IMR-90 (cell line): ENCODE measurements around the gene EEF1AKMT1. TPM values are rescaled to one million over a fixed set of nuclear protein-coding genes. Genes with fewer than 3 reads are reported as not detected.

ENCODE experiments used
- ATAC-seq: fragments of 200-7000 bp; cut with Tn5 transposase; 2 replicates; pipeline ENCODE4 v1.9.1; 2020; ENCODE audit warnings: low read depth, mild to moderate bottlenecking, moderate library complexity
- BruUV-seq: library from RNA; stranded (reverse); fragments of 400-500 nt; replicated peaks from 2 replicates; lab custom pipeline; 2021; lab: Mats Ljungman, UMichigan
- CTCF ChIA-PET: fragments of 300-600 bp; formaldehyde crosslinking; extraction: SDS; loops from one replicate; lab custom pipeline; 2021; ENCODE audit warnings: antibody characterized with exemption; lab: Yijun Ruan, JAX
- POLR2A ChIA-PET: fragments of 300-600 bp; sonication (Branson Sonifier 250); formaldehyde crosslinking; loops from one replicate; lab custom pipeline; 2022; ENCODE audit warnings: antibody characterized with exemption; ENCODE audit not compliant: unreplicated experiment; lab: Charles Lee
- DNase-seq: peaks from one replicate; pipeline ENCODE4 v3.0.0; 2013
- H2AFZ ChIP-seq: replicated peaks from 2 replicates; pipeline ENCODE3; 2013; ENCODE audit warnings: low read length, mild to moderate bottlenecking; ENCODE audit not compliant: poor library complexity
- H2AK5ac ChIP-seq: 2 replicates; pipeline ENCODE4 v1.6.1; 2013; ENCODE audit warnings: low read depth, low read length, inconsistent platforms
- H2AK9ac ChIP-seq: replicated peaks from 2 replicates; pipeline ENCODE3; 2013; ENCODE audit warnings: mild to moderate bottlenecking, low read depth, low read length, moderate library complexity; ENCODE audit not compliant: poor library complexity
- H2BK120ac ChIP-seq: 2 replicates; pipeline ENCODE4 v1.6.1; 2013; ENCODE audit warnings: low read depth, low read length, inconsistent platforms
- H2BK15ac ChIP-seq: 3 replicates; pipeline ENCODE4 v1.6.1; 2013; ENCODE audit warnings: low read depth, low read length, inconsistent platforms
- H2BK20ac ChIP-seq: 2 replicates; pipeline ENCODE4 v1.6.1; 2013; ENCODE audit warnings: low read depth, mild to moderate bottlenecking, inconsistent platforms, low read length, moderate library complexity
- H2BK5ac ChIP-seq: 2 replicates; pipeline ENCODE4 v1.6.1; 2013; ENCODE audit warnings: mild to moderate bottlenecking, low read depth, low read length, inconsistent platforms; ENCODE audit not compliant: poor library complexity, severe bottlenecking
- H3K14ac ChIP-seq: replicated peaks from 2 replicates; pipeline ENCODE4 v1.6.1; 2013; ENCODE audit warnings: low read depth, low read length, inconsistent platforms
- H3K18ac ChIP-seq: 2 replicates; pipeline ENCODE4 v1.6.1; 2013; ENCODE audit warnings: low read depth, low read length, control low read depth
- H3K23ac ChIP-seq: 2 replicates; pipeline ENCODE4 v1.6.1; 2013; ENCODE audit warnings: low read depth, low read length, inconsistent platforms
- H3K27ac ChIP-seq: 2 replicates; pipeline ENCODE4 v1.5.1; 2013; ENCODE audit warnings: mild to moderate bottlenecking, control low read depth, low read length; ENCODE audit not compliant: insufficient read depth
- H3K27me3 ChIP-seq: 2 replicates; pipeline ENCODE4 v1.6.1; 2013; ENCODE audit warnings: low read length; ENCODE audit not compliant: control insufficient read depth, insufficient read depth
- H3K36me3 ChIP-seq: 2 replicates; pipeline ENCODE4 v1.6.1; 2013; ENCODE audit warnings: low read length, mixed read lengths; ENCODE audit not compliant: control insufficient read depth, insufficient read depth
- H3K4ac ChIP-seq: 2 replicates; pipeline ENCODE4 v1.6.1; 2013; ENCODE audit warnings: low read depth, low read length, inconsistent platforms
- H3K4me1 ChIP-seq: 2 replicates; pipeline ENCODE4 v1.6.1; 2013; ENCODE audit warnings: low read length, mixed read lengths; ENCODE audit not compliant: control insufficient read depth, insufficient read depth
- H3K4me2 ChIP-seq: 2 replicates; pipeline ENCODE4 v1.6.1; 2013; ENCODE audit warnings: low read depth, mild to moderate bottlenecking, control low read depth, low read length, moderate library complexity
- H3K4me3 ChIP-seq: 2 replicates; pipeline ENCODE4 v1.5.1; 2013; ENCODE audit warnings: low read depth, mild to moderate bottlenecking, control low read depth, low read length, moderate library complexity; ENCODE audit not compliant: insufficient read depth
- H3K56ac ChIP-seq: 2 replicates; pipeline ENCODE4 v1.6.1; 2013; ENCODE audit warnings: low read length, inconsistent platforms; ENCODE audit not compliant: insufficient read depth; ENCODE audit errors: extremely low read depth
- H3K79me1 ChIP-seq, 2 experiments: 2 replicates each; pipeline ENCODE4 v1.6.1; 2013; ENCODE audit warnings: low read length in 2 of 2, inconsistent platforms in 1 of 2, low read depth in 1 of 2
- H3K9ac ChIP-seq: 2 replicates; pipeline ENCODE4 v1.6.1; 2013; ENCODE audit warnings: low read depth, low read length, control low read depth
- H3K9me1 ChIP-seq: 2 replicates; pipeline ENCODE4 v1.6.1; 2013; ENCODE audit warnings: low read length, inconsistent platforms; ENCODE audit not compliant: insufficient read depth
- H3K9me3 ChIP-seq: 2 replicates; pipeline ENCODE4 v1.6.1; 2013; ENCODE audit warnings: low read length; ENCODE audit not compliant: control insufficient read depth, insufficient read depth
- H4K20me1 ChIP-seq: 2 replicates; pipeline ENCODE4 v1.6.1; 2013; ENCODE audit warnings: low read length, inconsistent platforms; ENCODE audit not compliant: insufficient read depth
- H4K5ac ChIP-seq: 2 replicates; pipeline ENCODE4 v1.6.1; 2013; ENCODE audit warnings: mild to moderate bottlenecking, low read depth, low read length, control low read depth
- H4K8ac ChIP-seq, 2 experiments: 2 replicates each; pipeline ENCODE4 v1.6.1; 2013; ENCODE audit warnings: low read depth in 2 of 2, low read length in 2 of 2, control low read depth in 1 of 2, inconsistent platforms in 1 of 2
- H4K91ac ChIP-seq: 2 replicates; pipeline ENCODE4 v1.6.1; 2013; ENCODE audit warnings: low read depth, low read length, inconsistent platforms; ENCODE audit not compliant: insufficient read depth
- BHLHE40 ChIP-seq: fragments of 150-350 bp; IDR thresholded peaks from 2 replicates; pipeline ENCODE4 v1.6.1; 2016; ENCODE audit warnings: mild to moderate bottlenecking, low read depth, low read length
- CEBPB ChIP-seq: IDR thresholded peaks from 2 replicates; pipeline ENCODE4 v1.6.1; 2012; ENCODE audit warnings: low read depth, low read length, improper control_type of control experiment
- CHD1 ChIP-seq: IDR thresholded peaks from 2 replicates; pipeline ENCODE4 v1.6.1; 2012; ENCODE audit warnings: low read depth, low read length, improper control_type of control experiment
- ELK1 ChIP-seq: fragments of 150-350 bp; IDR thresholded peaks from 2 replicates; pipeline ENCODE4 v1.6.1; 2016; ENCODE audit warnings: low read depth, mild to moderate bottlenecking, low read length, moderate library complexity, borderline replicate concordance
- FOS ChIP-seq: fragments of 150-350 bp; IDR thresholded peaks from 2 replicates; pipeline ENCODE4 v1.6.1; 2016; ENCODE audit warnings: low read depth, low read length
- MAFK ChIP-seq: IDR thresholded peaks from 2 replicates; pipeline ENCODE4 v1.6.1; 2012; ENCODE audit warnings: low read depth, low read length, improper control_type of control experiment
- MAZ ChIP-seq: IDR thresholded peaks from 2 replicates; pipeline ENCODE4 v1.6.1; 2012; ENCODE audit warnings: low read depth, mild to moderate bottlenecking, low read length, improper control_type of control experiment, moderate library complexity, borderline replicate concordance
- MXI1 ChIP-seq: IDR thresholded peaks from 2 replicates; pipeline ENCODE4 v1.6.1; 2012; ENCODE audit warnings: low read depth, mild to moderate bottlenecking, low read length, moderate library complexity, borderline replicate concordance
- NFE2L2 ChIP-seq: fragments of 150-350 bp; IDR thresholded peaks from 2 replicates; pipeline ENCODE4 v1.6.1; 2016; ENCODE audit warnings: low read depth, mild to moderate bottlenecking, low read length
- POLR2A ChIP-seq: IDR thresholded peaks from 2 replicates; pipeline ENCODE4 v1.6.1; 2012; ENCODE audit warnings: mild to moderate bottlenecking, low read depth, low read length
- RAD21 ChIP-seq: IDR thresholded peaks from 2 replicates; pipeline ENCODE4 v1.6.1; 2012; ENCODE audit warnings: low read length, improper control_type of control experiment
- RCOR1 ChIP-seq: IDR thresholded peaks from 2 replicates; pipeline ENCODE4 v1.6.1; 2012; ENCODE audit warnings: mild to moderate bottlenecking, low read length, improper control_type of control experiment; ENCODE audit not compliant: insufficient replicate concordance
- RFX5 ChIP-seq: IDR thresholded peaks from 2 replicates; pipeline ENCODE4 v1.8.0; 2012; ENCODE audit warnings: low read depth, mild to moderate bottlenecking, low read length, moderate library complexity
- SMC3 ChIP-seq: fragments of 150-350 bp; IDR thresholded peaks from 2 replicates; pipeline ENCODE4 v1.6.1; 2016; ENCODE audit warnings: low read depth, mild to moderate bottlenecking, antibody characterized with exemption, low read length, moderate library complexity
- USF2 ChIP-seq: fragments of 150-350 bp; IDR thresholded peaks from 2 replicates; pipeline ENCODE4 v1.6.1; 2017; ENCODE audit warnings: mild to moderate bottlenecking, antibody characterized with exemption, low read length, low read depth
- WGBS, 2 experiments: methylation state at CpG; one replicate each; pipeline versions ENCODE4 v1.1.5 to v1.1.7; 2013; ENCODE audit warnings: missing lambda C conversion rate in 2 of 2; ENCODE audit not compliant: insufficient read length in 1 of 2; ENCODE audit errors: extremely low coverage in 2 of 2; 5-methylcytosine and 5-hydroxymethylcytosine counted together
- dilution Hi-C: fragments of 300-500 bp; cut with HindIII; formaldehyde crosslinking; loops from one replicate; pipeline ENCODE4 v1.14.3; 2018; ENCODE audit warnings: low sequenced_read_pairs; ENCODE audit not compliant: unreplicated experiment
- in situ Hi-C: fragments of 300-500 bp; cut with MboI; formaldehyde crosslinking; loops from 3 replicates; pipeline ENCODE4 v1.14.3; 2019; ENCODE audit warnings: low sequenced_read_pairs, inconsistent platforms, mixed read lengths
- intact Hi-C: fragments of 100-400 bp; cut with micrococcal nuclease; formaldehyde crosslinking; loops from 2 replicates; pipeline ENCODE4 v1.10.0; 2022
- polyA plus RNA-seq, 3 experiments: library from polyadenylated mRNA; depleted of rRNA; stranded (reverse); fragments of >200 nt; gene quantifications; 2 replicates each; pipeline ENCODE4 v1.2.3, GENCODE V29; 2012; ENCODE audit warnings: low replicate concordance in 1 of 3
- total RNA-seq: library from RNA; depleted of rRNA; stranded (reverse); fragments of >200 nt; gene quantifications from 2 replicates; pipeline ENCODE4 v1.2.3, GENCODE V29; 2012
- TF ChIP-seq, protein P1 (sequence below): conservative IDR thresholded peaks from 2 replicates; pipeline ENCODE4 v1.5.1; 2012; ENCODE audit warnings: mild to moderate bottlenecking, low read depth, low read length, improper control_type of control experiment

The EEF1AKMT1 gene
- total and polyA plus RNA-seq, 2 of the 4 experiments (the other 2 are of a cell fraction): 10.0 to 10.6 TPM

- H3K4me3 ChIP-seq: no peak overlapping the region
- no peak overlapping the region for H3K18ac ChIP-seq
- no peak overlapping the region for H3K4me2 ChIP-seq
- peaks cover 8% of the 10 kb centered on the region for H3K9me1 ChIP-seq
- WGBS, 2 experiments: 80% methylated on average over 1 of the region's 5 CpGs; no CpG with 5 or more reads in 1 of the 2 experiments
- no peak overlapping the region for H3K9ac ChIP-seq
- POLR2A ChIA-PET: no interaction called here
- no peak overlapping the region for H3K27ac ChIP-seq
- CTCF ChIA-PET: no interaction called here
- no peak overlapping the region for H3K23ac ChIP-seq
- H4K5ac ChIP-seq: no peak overlapping the region
- no peaks in the 10 kb centered on the region for H4K20me1 ChIP-seq
- H3K14ac ChIP-seq: no peak overlapping the region
- no peak overlapping the region for H3K56ac ChIP-seq
- DNase-seq (peak; percentile 39), ATAC-seq (peak; percentile 71)
- no TSS peak for BruUV-seq
- peaks cover 9% of the 10 kb centered on the region for H3K36me3 ChIP-seq
- dilution Hi-C loops (no loop called here), in situ Hi-C loops (no loop called here), intact Hi-C loops (no loop called here)
- no peak overlapping the region for H2AK9ac ChIP-seq
- H2AK5ac ChIP-seq: no peak overlapping the region
- peaks cover 0 to 5% of the 10 kb centered on the region in 2 experiments; a peak in 3 of 4 replicates for H3K79me1 ChIP-seq
- TF ChIP-seq POLR2A (no peak), MAZ (no peak), USF2 (no peak), BHLHE40 (no peak), FOS (no peak), RCOR1 (no peak), CEBPB (no peak), ELK1 (no peak), MXI1 (no peak), SMC3 (no peak), NFE2L2 (no peak), CHD1 (no peak), RFX5 (no peak), RAD21 (no peak), MAFK (no peak)
- TF ChIP-seq, protein P1, sequence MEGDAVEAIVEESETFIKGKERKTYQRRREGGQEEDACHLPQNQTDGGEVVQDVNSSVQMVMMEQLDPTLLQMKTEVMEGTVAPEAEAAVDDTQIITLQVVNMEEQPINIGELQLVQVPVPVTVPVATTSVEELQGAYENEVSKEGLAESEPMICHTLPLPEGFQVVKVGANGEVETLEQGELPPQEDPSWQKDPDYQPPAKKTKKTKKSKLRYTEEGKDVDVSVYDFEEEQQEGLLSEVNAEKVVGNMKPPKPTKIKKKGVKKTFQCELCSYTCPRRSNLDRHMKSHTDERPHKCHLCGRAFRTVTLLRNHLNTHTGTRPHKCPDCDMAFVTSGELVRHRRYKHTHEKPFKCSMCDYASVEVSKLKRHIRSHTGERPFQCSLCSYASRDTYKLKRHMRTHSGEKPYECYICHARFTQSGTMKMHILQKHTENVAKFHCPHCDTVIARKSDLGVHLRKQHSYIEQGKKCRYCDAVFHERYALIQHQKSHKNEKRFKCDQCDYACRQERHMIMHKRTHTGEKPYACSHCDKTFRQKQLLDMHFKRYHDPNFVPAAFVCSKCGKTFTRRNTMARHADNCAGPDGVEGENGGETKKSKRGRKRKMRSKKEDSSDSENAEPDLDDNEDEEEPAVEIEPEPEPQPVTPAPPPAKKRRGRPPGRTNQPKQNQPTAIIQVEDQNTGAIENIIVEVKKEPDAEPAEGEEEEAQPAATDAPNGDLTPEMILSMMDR: no peak
- H4K8ac ChIP-seq: no peak overlapping the region
- H2BK15ac ChIP-seq: no peak overlapping the region
- no peak overlapping the region for H2AFZ ChIP-seq
- peak overlapping the region; percentile 60; the same call in 1 of the 2 replicates for H3K4ac ChIP-seq
- H2BK20ac ChIP-seq: no peak overlapping the region
- peaks cover 6% of the 10 kb centered on the region for H3K4me1 ChIP-seq
- H2BK5ac ChIP-seq: peak overlapping the region; percentile 41
- no peak overlapping the region for H4K91ac ChIP-seq
- H2BK120ac ChIP-seq: no peak overlapping the region
- H3K27me3 ChIP-seq: no peaks in the 10 kb centered on the region
- H3K9me3 ChIP-seq: no peaks in the 10 kb centered on the region
These were observed 23.2 kb upstream of the EEF1AKMT1 start for GRCh38 chr13:20796791-20797508.
